MCF 10A (cell line): ENCODE results near the gene IL18R1. TPM values are rescaled to one million over a fixed set of nuclear protein-coding genes. Genes with fewer than 3 reads are reported as not detected.

ENCODE experiments used
- BruUV-seq: library from RNA; stranded (reverse); fragments of 400-500 nt; replicated peaks from 2 replicates; lab custom pipeline; 2021; lab: Mats Ljungman, UMichigan
- CTCF ChIA-PET: fragments of 300-600 bp; sonication (Branson Sonifier 250); formaldehyde crosslinking; extraction: SDS; loops from one replicate; lab custom pipeline; 2021; ENCODE audit warnings: antibody characterized with exemption, inconsistent platforms; lab: Yijun Ruan, JAX
- POLR2A ChIA-PET: fragments of 300-600, 350-650 bp; sonication (Branson Sonifier 250); formaldehyde crosslinking; extraction: SDS; loops from one replicate; lab custom pipeline; 2020; ENCODE audit warnings: antibody characterized with exemption, inconsistent platforms; lab: Yijun Ruan, JAX
- DNase-seq: peaks from one replicate; pipeline ENCODE4 v3.0.0-alpha.2; 2018; ENCODE audit not compliant: unreplicated experiment
- H3K27ac Mint-ChIP-seq: one replicate; pipeline ENCODE4 v1.8.0; 2022; ENCODE audit warnings: mild to moderate bottlenecking, low read depth, mixed read lengths; ENCODE audit not compliant: unreplicated experiment
- H3K27me3 Mint-ChIP-seq: one replicate; pipeline ENCODE4 v1.8.0; 2022; ENCODE audit warnings: mixed read lengths; ENCODE audit not compliant: insufficient read depth, unreplicated experiment
- H3K36me3 Mint-ChIP-seq: one replicate; pipeline ENCODE4 v1.8.0; 2022; ENCODE audit warnings: mild to moderate bottlenecking, moderate library complexity, mixed read lengths; ENCODE audit not compliant: insufficient read depth, unreplicated experiment
- H3K4me1 Mint-ChIP-seq: one replicate; pipeline ENCODE4 v1.8.0; 2022; ENCODE audit warnings: mixed read lengths; ENCODE audit not compliant: insufficient read depth, unreplicated experiment
- H3K4me3 Mint-ChIP-seq: one replicate; pipeline ENCODE4 v1.8.0; 2022; ENCODE audit warnings: mild to moderate bottlenecking, moderate library complexity, mixed read lengths; ENCODE audit not compliant: unreplicated experiment
- H3K9me3 Mint-ChIP-seq: one replicate; pipeline ENCODE4 v1.8.0; 2022; ENCODE audit warnings: mixed read lengths; ENCODE audit not compliant: unreplicated experiment
- CTCF ChIP-seq: fragments of 200-600 bp; IDR thresholded peaks from one replicate; pipeline ENCODE4 v1.8.0; 2022; ENCODE audit warnings: antibody characterized with exemption, mild to moderate bottlenecking; ENCODE audit not compliant: unreplicated experiment
- intact Hi-C: fragments of 100-400 bp; cut with micrococcal nuclease; formaldehyde crosslinking; loops from 2 replicates; pipeline ENCODE4 v1.14.1; 2022
- total RNA-seq: library from RNA; stranded (reverse); gene quantifications from 2 replicates; pipeline ENCODE4 v1.2.3, GENCODE V29; 2022

IL18R1 gene
- total RNA-seq, 1 experiment from 2014 or later, result 3.5 TPM

- Mint-ChIP-seq H3K27me3 (peaks cover 35% of the 10 kb centered on the region), H3K9me3 (no peaks in the 10 kb centered on the region), H3K36me3 (peaks cover 6% of the 10 kb centered on the region), H3K4me1 (no peaks in the 10 kb centered on the region), H3K4me3 (no peak within 1 kb of the TSS), H3K27ac (no peak within 1 kb of the TSS)
- intact Hi-C loops, result no loop called here
- CTCF ChIA-PET, result interaction anchor here (0.6 to 1.8 kb wide), 2 partner anchors 21 to 226 kb away, joined by 3 to 7 read pairs; no protein-coding TSS in a partner anchor
- DNase-seq, result no peak
- POLR2A ChIA-PET, result interaction anchor here (0.6 kb wide), 1 partner anchor 11 kb away, joined by 3 read pairs; no protein-coding TSS in a partner anchor
- no peak for TF ChIP-seq CTCF
- BruUV-seq, result no TSS peak
Observed at GRCh38 chr2:102422910-102423309, 67.3 kb downstream of the IL18R1 start, which contains the start of gene IL18RAP. IL18RAP (plus strand) TSS chr2:102423160; CDS start chr2:102423278, 118 bp downstream.

GRCh38 chr2:102423368-102423767 is 67.8 kb downstream of the IL18R1 start:
- Mint-ChIP-seq H3K36me3 (peaks cover 6% of the 10 kb centered on the region), H3K9me3 (no peaks in the 10 kb centered on the region), H3K27me3 (peaks cover 35% of the 10 kb centered on the region), H3K4me3 (no peak overlapping the region), H3K4me1 (no peaks in the 10 kb centered on the region), H3K27ac (no peak overlapping the region)
- CTCF ChIA-PET, result interaction anchor here (1.0 to 1.8 kb wide), 2 partner anchors 14 to 21 kb away, joined by 3 to 7 read pairs; no protein-coding TSS in a partner anchor
- DNase-seq, result no peak
- intact Hi-C loops, result no loop called here
- no peak for TF ChIP-seq CTCF
- POLR2A ChIA-PET, result interaction anchor here (1.2 kb wide), 1 partner anchor 16 kb away, joined by 3 read pairs; no protein-coding TSS in a partner anchor
- no TSS peak for BruUV-seq

GRCh38 chr2:102424754-102425153 is 69.2 kb downstream of the IL18R1 start:
- H3K4me1 Mint-ChIP-seq, result no peaks in the 10 kb centered on the region
- no peaks in the 10 kb centered on the region for H3K9me3 Mint-ChIP-seq
- TF ChIP-seq CTCF, result no peak
- DNase-seq, result no peak
- no TSS peak for BruUV-seq
- H3K4me3 Mint-ChIP-seq, result no peak overlapping the region
- intact Hi-C loops, result no loop called here
- peaks cover 6% of the 10 kb centered on the region for H3K36me3 Mint-ChIP-seq
- ChIA-PET CTCF (no interaction called here), POLR2A (no interaction called here)
- peaks cover 27% of the 10 kb centered on the region for H3K27me3 Mint-ChIP-seq
- H3K27ac Mint-ChIP-seq, result no peak overlapping the region

- Mint-ChIP-seq H3K4me1 (no peaks in the 10 kb centered on the region), H3K27ac (no peak overlapping the region), H3K4me3 (no peak overlapping the region), H3K36me3 (peaks cover 6% of the 10 kb centered on the region), H3K27me3 (peaks cover 22% of the 10 kb centered on the region), H3K9me3 (no peaks in the 10 kb centered on the region)
- no peak for DNase-seq
- no peak for TF ChIP-seq CTCF
- intact Hi-C loops, result no loop called here
- ChIA-PET POLR2A (no interaction called here), CTCF (no interaction called here)
- no TSS peak for BruUV-seq
Observed at GRCh38 chr2:102425441-102426132, 70.0 kb downstream of the IL18R1 start.
